Measurements from ENCODE around the gene POLE. TPM values are rescaled to one million over a fixed set of nuclear protein-coding genes. Genes with fewer than 3 reads are reported as not detected.

Gene POLE
- total and polyA plus RNA-seq, 2 of the 4 experiments (the other 2 are of a cell fraction) = 17.2 to 20.7 TPM

GRCh38 chr12:132623072-132623869, 63.9 kb downstream of the POLE start (continued):
- TF ChIP-seq RAD21 (IDR thresholded peaks at IDR 0.05; ENCODE audit: low read length) = no peak
- no peak for TF ChIP-seq SMC3 (IDR thresholded peaks at IDR 0.05; ENCODE audit: low read depth, low read length)

GRCh38 chr12:132622437-132623071, 64.6 kb downstream of the POLE start:
- peak overlapping the region in 1 of 2 experiments; percentile 73; a peak in 1 of 4 replicates for H4K8ac ChIP-seq (ENCODE audit: low read depth in 2 of 2, low read length in 2 of 2)
- H3K4ac ChIP-seq (ENCODE audit: low read depth, low read length) = peak overlapping the region; percentile 67
- peak overlapping the region; percentile 56 for H3K4me2 ChIP-seq (ENCODE audit: low read depth, low read length)
- H3K4me3 ChIP-seq (ENCODE audit: insufficient read depth, low read depth, low read length) = no peak overlapping the region
- CTCF ChIA-PET = interaction anchor here (0.7 to 0.9 kb wide), 2 partner anchors 16 to 43 kb away, joined by 3 to 4 read pairs; no protein-coding TSS in a partner anchor
- peak overlapping the region; percentile 77 for H2AK9ac ChIP-seq (replicated peaks; ENCODE audit: low read depth, low read length, poor library complexity)
- H3K9me3 ChIP-seq (ENCODE audit: control insufficient read depth, insufficient read depth, low read length) = peaks cover 2% of the 10 kb centered on the region; the same call in 1 of the 2 replicates
- no peak overlapping the region for H2BK15ac ChIP-seq (ENCODE audit: low read depth, low read length)
- no peak overlapping the region for H3K9ac ChIP-seq (ENCODE audit: low read depth, low read length)
- H3K36me3 ChIP-seq (ENCODE audit: control insufficient read depth, insufficient read depth, low read length) = peaks cover 9% of the 10 kb centered on the region
- H2BK120ac ChIP-seq (ENCODE audit: low read depth, low read length) = peak overlapping the region; percentile 8; the same call in 1 of the 2 replicates
- peaks cover 7% of the 10 kb centered on the region; the same call in 1 of the 2 replicates for H3K9me1 ChIP-seq (ENCODE audit: insufficient read depth, low read length)
- H3K4me1 ChIP-seq (ENCODE audit: control insufficient read depth, insufficient read depth, low read length) = peaks cover 12% of the 10 kb centered on the region
- H3K56ac ChIP-seq (ENCODE audit: extremely low read depth, insufficient read depth, low read length) = no peak overlapping the region
- H3K23ac ChIP-seq (ENCODE audit: low read depth, low read length) = 0 out of 2 replicates have a peak overlapping the region, but pooled peaks have one; percentile 23
- peak overlapping the region; percentile 29; the same call in 1 of the 2 replicates for H2BK20ac ChIP-seq (ENCODE audit: low read depth, low read length)
- in situ Hi-C loops (cut with MboI; ENCODE audit: low sequenced_read_pairs) (no loop called here), dilution Hi-C loops (cut with HindIII; ENCODE audit: low sequenced_read_pairs, unreplicated experiment) (no loop called here), intact Hi-C loops (cut with micrococcal nuclease) (no loop called here)
- H2AFZ ChIP-seq (replicated peaks; ENCODE audit: low read length, poor library complexity) = peak overlapping the region; percentile 91
- H2BK5ac ChIP-seq (ENCODE audit: low read depth, low read length, poor library complexity, severe bottlenecking) = peak overlapping the region; percentile 11
- peak; percentile 94 for DNase-seq
- POLR2A ChIA-PET (ENCODE audit: unreplicated experiment) = no interaction called here
- BruUV-seq (replicated peaks) = no TSS peak
- H2AK5ac ChIP-seq (ENCODE audit: low read depth, low read length) = peak overlapping the region; percentile 64
- no peak overlapping the region; the same call in 1 of the 2 replicates for H4K5ac ChIP-seq (ENCODE audit: low read depth, low read length)
- peak overlapping the region; percentile 9; the same call in 1 of the 2 replicates for H3K27ac ChIP-seq (ENCODE audit: insufficient read depth, low read length)
- no peaks in the 10 kb centered on the region; a peak in 1 of 4 replicates for H3K79me1 ChIP-seq (ENCODE audit: low read depth in 1 of 2, low read length in 2 of 2)
- WGBS, 2 experiments (ENCODE audit: extremely low coverage in 2 of 2, insufficient read length in 1 of 2) = 37% methylated on average over 7 of the region's 11 CpGs; no CpG with 5 or more reads in 1 of the 2 experiments
- peak overlapping the region; percentile 57 for H3K14ac ChIP-seq (replicated peaks; ENCODE audit: low read depth, low read length)
- peak overlapping the region; percentile 9; the same call in 1 of the 2 replicates for H3K18ac ChIP-seq (ENCODE audit: low read depth, low read length)
- TF ChIP-seq RCOR1 (IDR thresholded peaks at IDR 0.05; ENCODE audit: insufficient replicate concordance, low read length) (peak; percentile 94), CTCF (conservative IDR thresholded peaks at IDR 0.05; ENCODE audit: low read depth, low read length) (no peak), NFE2L2 (IDR thresholded peaks at IDR 0.05; ENCODE audit: low read depth, low read length) (peak; percentile 79), MAZ (IDR thresholded peaks at IDR 0.05; ENCODE audit: borderline replicate concordance, low read depth, low read length) (peak; percentile 98), MXI1 (IDR thresholded peaks at IDR 0.05; ENCODE audit: borderline replicate concordance, low read depth, low read length) (peak; percentile 40; the same call in 1 of the 2 replicates), RFX5 (IDR thresholded peaks at IDR 0.05; ENCODE audit: low read depth, low read length) (no peak), CEBPB (IDR thresholded peaks at IDR 0.05; ENCODE audit: low read depth, low read length) (no peak), MAFK (IDR thresholded peaks at IDR 0.05; ENCODE audit: low read depth, low read length) (no peak), FOS (IDR thresholded peaks at IDR 0.05; ENCODE audit: low read depth, low read length) (peak; percentile 78; the same call in 1 of the 2 replicates), RAD21 (IDR thresholded peaks at IDR 0.05; ENCODE audit: low read length) (no peak)
- peaks cover 18% of the 10 kb centered on the region for H3K27me3 ChIP-seq (ENCODE audit: control insufficient read depth, insufficient read depth, low read length)
- ATAC-seq (ENCODE audit: low read depth) = peak; percentile 94
- H4K91ac ChIP-seq (ENCODE audit: insufficient read depth, low read depth, low read length) = 0 out of 2 replicates have a peak overlapping the region, but pooled peaks have one; percentile 28
- H4K20me1 ChIP-seq (ENCODE audit: insufficient read depth, low read length) = no peaks in the 10 kb centered on the region

Data from IMR-90 (cell line).